T-helper 2 cell treated with Interferon-gamma antibody and Interleukin-4, amounts not matched to agents 5 μg/mL and 100 μg/mL, for 36 hours (primary cell): Measurements from ENCODE around the gene CFI.

Source experiments
- DNase-seq: peaks from one replicate; pipeline ENCODE4 v3.0.0; 2021; ENCODE audit warnings: low spot score
- H3K27ac Mint-ChIP-seq: one replicate; pipeline ENCODE4 v1.8.0; 2021; ENCODE audit warnings: mild to moderate bottlenecking, mixed read lengths
- H3K27me3 Mint-ChIP-seq: one replicate; pipeline ENCODE4 v1.8.0; 2021; ENCODE audit warnings: low read depth, mixed read lengths
- H3K36me3 Mint-ChIP-seq: one replicate; pipeline ENCODE4 v1.8.0; 2021; ENCODE audit warnings: low read depth, mixed read lengths
- H3K4me1 Mint-ChIP-seq: one replicate; pipeline ENCODE4 v1.8.0; 2021; ENCODE audit warnings: low read depth, mixed read lengths
- H3K4me3 Mint-ChIP-seq: one replicate; pipeline ENCODE4 v1.8.0; 2022; ENCODE audit warnings: mild to moderate bottlenecking, moderate library complexity, mixed read lengths
- H3K9me3 Mint-ChIP-seq: one replicate; pipeline ENCODE4 v1.8.0; 2021; ENCODE audit warnings: mixed read lengths

Gene CFI

GRCh38 chr4:109801895-109802319 lies at the start of gene CFI:
CFI (minus strand) TSS chr4:109801999; CDS start chr4:109801971, 28 bp downstream.
- no peak for DNase-seq

GRCh38 chr4:109850601-109851000 lies 48.8 kb upstream of the CFI start:
- Mint-ChIP-seq H3K27me3 (peaks cover 6% of the 10 kb centered on the region), H3K9me3 (no peaks in the 10 kb centered on the region), H3K4me1 (no peaks in the 10 kb centered on the region)

More at GRCh38 chr4:109801895-109802319, at the start of gene CFI:
- peaks cover 12% of the 10 kb centered on the region for H3K27me3 Mint-ChIP-seq
- H3K4me3 Mint-ChIP-seq = no peak within 1 kb of the TSS
- no peak within 1 kb of the TSS for H3K27ac Mint-ChIP-seq
- H3K36me3 Mint-ChIP-seq = no peaks in the 10 kb centered on the region
- H3K4me1 Mint-ChIP-seq = no peaks in the 10 kb centered on the region
- H3K9me3 Mint-ChIP-seq = peaks cover 9% of the 10 kb centered on the region

GRCh38 chr4:109848501-109848900 lies 46.7 kb upstream of the CFI start:
- H3K4me1 Mint-ChIP-seq = no peaks in the 10 kb centered on the region
- H3K9me3 Mint-ChIP-seq = no peaks in the 10 kb centered on the region
- DNase-seq = no peak
- H3K36me3 Mint-ChIP-seq = no peaks in the 10 kb centered on the region
- H3K27me3 Mint-ChIP-seq = peaks cover 10% of the 10 kb centered on the region
- H3K27ac Mint-ChIP-seq = no peak overlapping the region
- H3K4me3 Mint-ChIP-seq = no peak overlapping the region

More at GRCh38 chr4:109850601-109851000, 48.8 kb upstream of the CFI start:
- DNase-seq = no peak
- Mint-ChIP-seq H3K36me3 (no peaks in the 10 kb centered on the region), H3K27ac (no peak overlapping the region), H3K4me3 (no peak overlapping the region)

GRCh38 chr4:109847896-109848442 lies 46.2 kb upstream of the CFI start, which contains the start of gene LRIT3:
LRIT3 (plus strand) TSS chr4:109848107; CDS start chr4:109848202, 95 bp downstream.
- no peaks in the 10 kb centered on the region for H3K9me3 Mint-ChIP-seq
- no peaks in the 10 kb centered on the region for H3K36me3 Mint-ChIP-seq
- H3K27ac Mint-ChIP-seq = no peak within 1 kb of the TSS
- H3K4me1 Mint-ChIP-seq = no peaks in the 10 kb centered on the region
- no peak for DNase-seq
- H3K4me3 Mint-ChIP-seq = no peak within 1 kb of the TSS
- H3K27me3 Mint-ChIP-seq = peaks cover 10% of the 10 kb centered on the region

- H3K36me3 Mint-ChIP-seq = no peaks in the 10 kb centered on the region
- DNase-seq = no peak
- no peaks in the 10 kb centered on the region for H3K9me3 Mint-ChIP-seq
- H3K27me3 Mint-ChIP-seq = peaks cover 10% of the 10 kb centered on the region
- H3K4me1 Mint-ChIP-seq = no peaks in the 10 kb centered on the region
- H3K4me3 Mint-ChIP-seq = no peak overlapping the region
- no peak overlapping the region for H3K27ac Mint-ChIP-seq
Measured at GRCh38 chr4:109846395-109847098, 44.7 kb upstream of the CFI start.

GRCh38 chr4:109836985-109837384 lies 35.2 kb upstream of the CFI start:
- no peak overlapping the region for H3K4me3 Mint-ChIP-seq
- no peak for DNase-seq
- H3K4me1 Mint-ChIP-seq = no peaks in the 10 kb centered on the region
- H3K36me3 Mint-ChIP-seq = no peaks in the 10 kb centered on the region
- no peaks in the 10 kb centered on the region for H3K9me3 Mint-ChIP-seq
- H3K27ac Mint-ChIP-seq = no peak overlapping the region
- no peaks in the 10 kb centered on the region for H3K27me3 Mint-ChIP-seq

GRCh38 chr4:109833756-109834155 lies 32.0 kb upstream of the CFI start:
- Mint-ChIP-seq H3K27ac (no peak overlapping the region), H3K27me3 (no peaks in the 10 kb centered on the region), H3K4me1 (no peaks in the 10 kb centered on the region), H3K9me3 (no peaks in the 10 kb centered on the region), H3K4me3 (no peak overlapping the region), H3K36me3 (no peaks in the 10 kb centered on the region)
- no peak for DNase-seq

GRCh38 chr4:109827672-109828071 lies 25.9 kb upstream of the CFI start, which contains the start of gene RRH:
RRH (plus strand) TSS chr4:109827972; CDS start chr4:109828028, 56 bp downstream.
- Mint-ChIP-seq H3K4me1 (peaks cover 3% of the 10 kb centered on the region), H3K36me3 (peaks cover 16% of the 10 kb centered on the region), H3K27me3 (no peaks in the 10 kb centered on the region)

GRCh38 chr4:109826719-109827118 lies 24.9 kb upstream of the CFI start:
- H3K36me3 Mint-ChIP-seq = peaks cover 18% of the 10 kb centered on the region
- no peaks in the 10 kb centered on the region for H3K27me3 Mint-ChIP-seq
- no peak overlapping the region for H3K4me3 Mint-ChIP-seq
- DNase-seq = no peak
- peaks cover 4% of the 10 kb centered on the region for H3K4me1 Mint-ChIP-seq
- H3K27ac Mint-ChIP-seq = no peak overlapping the region
- H3K9me3 Mint-ChIP-seq = no peaks in the 10 kb centered on the region

More at GRCh38 chr4:109827672-109828071, 25.9 kb upstream of the CFI start, which contains the start of gene RRH:
- Mint-ChIP-seq H3K4me3 (no peak within 1 kb of the TSS), H3K9me3 (no peaks in the 10 kb centered on the region), H3K27ac (no peak within 1 kb of the TSS)
- no peak for DNase-seq

GRCh38 chr4:109821185-109821584 lies 19.4 kb upstream of the CFI start:
- Mint-ChIP-seq H3K4me1 (peaks cover 41% of the 10 kb centered on the region), H3K9me3 (no peaks in the 10 kb centered on the region), H3K27ac (peak overlapping the region; percentile 12), H3K27me3 (no peaks in the 10 kb centered on the region), H3K36me3 (peaks cover 59% of the 10 kb centered on the region), H3K4me3 (no peak overlapping the region)
- DNase-seq = no peak

GRCh38 chr4:109820563-109820962 lies 18.8 kb upstream of the CFI start:
- Mint-ChIP-seq H3K27ac (no peak overlapping the region), H3K4me3 (no peak overlapping the region), H3K27me3 (no peaks in the 10 kb centered on the region), H3K4me1 (peaks cover 46% of the 10 kb centered on the region), H3K9me3 (no peaks in the 10 kb centered on the region), H3K36me3 (peaks cover 64% of the 10 kb centered on the region)
- DNase-seq = no peak

GRCh38 chr4:109818268-109818667 lies 16.5 kb upstream of the CFI start:
- peaks cover 52% of the 10 kb centered on the region for H3K4me1 Mint-ChIP-seq
- H3K27ac Mint-ChIP-seq = no peak overlapping the region
- H3K9me3 Mint-ChIP-seq = no peaks in the 10 kb centered on the region
- no peaks in the 10 kb centered on the region for H3K27me3 Mint-ChIP-seq
- H3K4me3 Mint-ChIP-seq = no peak overlapping the region
- DNase-seq = no peak
- peaks cover 57% of the 10 kb centered on the region for H3K36me3 Mint-ChIP-seq

- no peaks in the 10 kb centered on the region for H3K9me3 Mint-ChIP-seq
- H3K27me3 Mint-ChIP-seq = no peaks in the 10 kb centered on the region
- H3K4me3 Mint-ChIP-seq = peak overlapping the region; percentile 97
- no peak for DNase-seq
- H3K36me3 Mint-ChIP-seq = peaks cover 52% of the 10 kb centered on the region
- H3K4me1 Mint-ChIP-seq = peaks cover 52% of the 10 kb centered on the region
- peak overlapping the region; percentile 98 for H3K27ac Mint-ChIP-seq
Measured at GRCh38 chr4:109816894-109817293, 15.1 kb upstream of the CFI start.

- no peaks in the 10 kb centered on the region for H3K27me3 Mint-ChIP-seq
- no peaks in the 10 kb centered on the region for H3K9me3 Mint-ChIP-seq
- H3K4me1 Mint-ChIP-seq = peaks cover 52% of the 10 kb centered on the region
- DNase-seq = peak; percentile 44
- peaks cover 45% of the 10 kb centered on the region for H3K36me3 Mint-ChIP-seq
- H3K4me3 Mint-ChIP-seq = peak overlapping the region; percentile 97
- H3K27ac Mint-ChIP-seq = peak overlapping the region; percentile 98
Measured at GRCh38 chr4:109816082-109816442, 14.3 kb upstream of the CFI start.
